ENCODE data around the gene CLEC20A.
A peak's percentile ranks its signal among the peaks of the same experiment; 100 is the strongest.

CLEC20A gene

DNA sequence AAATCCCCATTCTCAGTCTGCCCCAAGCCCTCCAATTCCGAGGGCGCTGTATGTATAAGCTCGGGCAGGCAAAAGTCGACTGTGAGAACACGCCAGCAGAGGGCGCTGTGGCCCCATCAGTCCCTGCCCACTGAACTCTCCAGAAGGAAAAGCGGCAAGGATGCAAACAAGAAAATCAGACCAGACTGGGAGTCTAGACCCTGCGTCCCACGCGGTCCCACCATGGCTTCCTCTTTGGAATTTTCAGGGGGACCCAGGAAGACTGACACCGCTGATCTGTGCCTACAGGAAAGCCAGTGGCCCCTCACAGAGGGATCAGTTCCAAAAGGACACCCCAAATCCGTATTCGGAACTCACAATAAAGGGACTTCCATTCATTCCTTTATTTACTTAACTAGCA, 35.6 kb upstream of the CLEC20A start:
- H3K4me3 ChIP-seq (ENCODE audit: low read depth, low read length), result no peak overlapping the region
- POLR2A ChIA-PET, result interaction anchor here (0.5 kb wide), 1 partner anchor 470 kb away, joined by 3 read pairs; no protein-coding TSS in a partner anchor
- CTCF ChIA-PET, result interaction anchor here (0.6 to 23.6 kb wide), 28 partner anchors 9 to 836 kb away, joined by 3 to 593 read pairs (median 5); no protein-coding TSS in a partner anchor
- TF ChIP-seq, protein P1, sequence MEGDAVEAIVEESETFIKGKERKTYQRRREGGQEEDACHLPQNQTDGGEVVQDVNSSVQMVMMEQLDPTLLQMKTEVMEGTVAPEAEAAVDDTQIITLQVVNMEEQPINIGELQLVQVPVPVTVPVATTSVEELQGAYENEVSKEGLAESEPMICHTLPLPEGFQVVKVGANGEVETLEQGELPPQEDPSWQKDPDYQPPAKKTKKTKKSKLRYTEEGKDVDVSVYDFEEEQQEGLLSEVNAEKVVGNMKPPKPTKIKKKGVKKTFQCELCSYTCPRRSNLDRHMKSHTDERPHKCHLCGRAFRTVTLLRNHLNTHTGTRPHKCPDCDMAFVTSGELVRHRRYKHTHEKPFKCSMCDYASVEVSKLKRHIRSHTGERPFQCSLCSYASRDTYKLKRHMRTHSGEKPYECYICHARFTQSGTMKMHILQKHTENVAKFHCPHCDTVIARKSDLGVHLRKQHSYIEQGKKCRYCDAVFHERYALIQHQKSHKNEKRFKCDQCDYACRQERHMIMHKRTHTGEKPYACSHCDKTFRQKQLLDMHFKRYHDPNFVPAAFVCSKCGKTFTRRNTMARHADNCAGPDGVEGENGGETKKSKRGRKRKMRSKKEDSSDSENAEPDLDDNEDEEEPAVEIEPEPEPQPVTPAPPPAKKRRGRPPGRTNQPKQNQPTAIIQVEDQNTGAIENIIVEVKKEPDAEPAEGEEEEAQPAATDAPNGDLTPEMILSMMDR (IDR thresholded peaks at IDR 0.05; ENCODE audit: insufficient read depth, low read length, missing control alignments), result peak; percentile 91
- no peak for DNase-seq (ENCODE audit: low read depth, low spot score)

DNA sequence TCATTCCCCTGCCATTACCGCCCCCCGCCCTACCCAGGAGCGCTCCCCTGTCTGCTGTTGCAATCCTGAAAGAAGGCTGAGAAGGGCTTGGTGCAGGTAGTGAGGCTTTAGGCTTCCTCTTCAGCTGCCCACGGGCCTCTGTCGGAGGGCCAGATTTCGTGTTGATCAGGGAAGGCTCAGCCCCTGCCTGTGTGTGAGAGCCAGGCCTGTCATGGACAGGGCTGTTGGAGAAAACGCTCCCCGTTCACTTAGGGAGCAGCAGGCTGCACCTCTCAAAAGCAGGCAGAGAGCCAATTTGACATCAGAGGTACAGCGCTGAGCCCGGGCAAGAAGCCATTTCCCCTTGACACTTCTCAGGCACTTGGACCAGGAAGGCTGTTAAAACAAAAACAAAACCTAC, 35.1 kb upstream of the CLEC20A start:
- CTCF ChIA-PET, result interaction anchor here (0.6 to 23.6 kb wide), 28 partner anchors 9 to 836 kb away, joined by 3 to 593 read pairs (median 4); no protein-coding TSS in a partner anchor
- DNase-seq (ENCODE audit: low read depth, low spot score), result no peak
- POLR2A ChIA-PET, result no interaction called here
- TF ChIP-seq, protein P1 (IDR thresholded peaks at IDR 0.05; ENCODE audit: insufficient read depth, low read length, missing control alignments), result no peak
- no peak overlapping the region for H3K4me3 ChIP-seq (ENCODE audit: low read depth, low read length)

GRCh38 chr1:178530502-178530901, 33.7 kb upstream of the CLEC20A start:
- ChIA-PET CTCF (interaction anchor here (0.9 to 23.6 kb wide), 22 partner anchors 10 to 697 kb away, joined by 3 to 593 read pairs (median 4); partner anchors contain the start of gene TEX35), POLR2A (no interaction called here)
- TF ChIP-seq, protein P1 (IDR thresholded peaks at IDR 0.05; ENCODE audit: insufficient read depth, low read length, missing control alignments), result no peak
- H3K4me3 ChIP-seq (ENCODE audit: low read depth, low read length), result no peak overlapping the region
- no peak for DNase-seq (ENCODE audit: low read depth, low spot score)

DNA sequence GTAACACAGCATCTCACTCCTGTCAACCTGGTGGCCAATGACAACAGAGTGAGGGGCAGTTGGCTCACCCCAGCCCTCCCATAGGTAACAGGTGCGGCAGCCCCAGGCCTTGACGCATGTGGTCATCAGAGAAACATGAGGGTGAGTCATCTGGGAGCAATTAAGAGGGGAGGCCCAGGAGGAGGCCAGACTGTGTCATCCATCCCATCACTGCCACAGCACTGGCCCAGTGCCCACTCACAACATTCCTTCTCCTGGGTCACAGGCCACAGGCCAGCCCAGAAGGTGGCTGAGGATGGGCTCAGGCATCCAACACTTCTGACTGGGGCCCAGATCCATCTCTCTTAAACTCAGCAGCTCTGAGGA, 33.3 kb upstream of the CLEC20A start:
- no peak for DNase-seq (ENCODE audit: low read depth, low spot score)
- POLR2A ChIA-PET, result no interaction called here
- CTCF ChIA-PET, result interaction anchor here (0.9 to 23.6 kb wide), 14 partner anchors 8 to 698 kb away, joined by 3 to 593 read pairs (median 4); partner anchors contain the start of gene TEX35
- no peak overlapping the region for H3K4me3 ChIP-seq (ENCODE audit: low read depth, low read length)
- TF ChIP-seq, protein P1 (IDR thresholded peaks at IDR 0.05; ENCODE audit: insufficient read depth, low read length, missing control alignments), result no peak

DNA sequence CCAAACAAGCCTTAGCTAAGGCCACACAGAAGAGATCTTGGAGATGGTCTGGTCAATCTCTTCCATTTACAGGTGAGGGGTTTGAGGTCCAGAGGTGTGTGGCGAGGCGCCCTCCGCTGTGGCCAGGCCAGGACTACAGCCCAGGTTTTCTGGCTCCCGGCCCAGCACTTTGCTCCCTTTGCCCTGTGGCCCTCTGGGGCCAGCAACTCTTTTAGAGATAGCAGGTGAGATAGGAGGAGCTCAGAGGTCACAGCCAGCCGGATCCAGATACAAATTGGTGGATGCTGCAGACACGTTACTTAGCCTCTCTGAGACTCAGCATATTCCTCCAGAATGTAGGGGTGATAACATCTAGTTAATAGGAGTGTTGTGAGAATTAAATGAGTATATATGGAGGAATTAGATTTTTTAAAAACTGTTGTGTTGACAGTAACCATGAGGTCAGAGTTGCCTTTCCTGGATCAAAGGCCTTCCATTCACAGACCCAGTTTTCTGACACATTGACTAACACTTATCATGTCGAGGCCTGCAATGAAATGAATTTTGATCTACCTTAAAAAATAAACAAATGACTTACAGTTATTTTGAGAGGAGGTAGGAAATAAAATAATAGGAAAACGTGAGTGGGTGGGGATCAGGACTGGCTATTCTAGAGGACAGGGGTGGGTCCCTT, 32.7 kb upstream of the CLEC20A start:
- no peak for DNase-seq (ENCODE audit: low read depth, low spot score)
- CTCF ChIA-PET, result interaction anchor here (0.6 to 23.6 kb wide), 12 partner anchors 9 to 563 kb away, joined by 3 to 593 read pairs (median 4); partner anchors contain the start of gene TEX35
- POLR2A ChIA-PET, result no interaction called here
- TF ChIP-seq, protein P1 (IDR thresholded peaks at IDR 0.05; ENCODE audit: insufficient read depth, low read length, missing control alignments), result no peak
- no peak overlapping the region for H3K4me3 ChIP-seq (ENCODE audit: low read depth, low read length)

DNA sequence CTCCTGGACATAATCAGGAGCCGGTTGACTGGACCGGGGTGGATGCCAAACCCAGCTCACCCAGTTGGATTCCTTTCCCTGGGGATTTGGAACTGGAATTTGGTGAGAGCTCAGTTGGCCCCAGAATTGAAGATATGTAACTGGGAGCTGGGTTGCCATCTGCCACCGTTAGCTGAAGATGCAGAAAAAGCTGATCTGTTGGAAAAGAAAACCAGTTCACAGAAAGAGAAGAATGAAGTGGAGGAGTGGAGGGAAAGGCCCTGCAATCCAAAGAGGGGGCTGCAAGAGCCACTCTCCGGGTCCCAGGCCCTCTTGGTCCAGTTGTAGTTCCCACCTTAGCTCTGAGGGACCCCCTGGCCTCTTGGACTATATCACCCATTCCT, 32.2 kb upstream of the CLEC20A start:
- TF ChIP-seq, protein P1 (IDR thresholded peaks at IDR 0.05; ENCODE audit: insufficient read depth, low read length, missing control alignments), result no peak
- no peak overlapping the region for H3K4me3 ChIP-seq (ENCODE audit: low read depth, low read length)
- no peak for DNase-seq (ENCODE audit: low read depth, low spot score)
- POLR2A ChIA-PET, result no interaction called here
- CTCF ChIA-PET, result interaction anchor here (0.6 to 23.6 kb wide), 9 partner anchors 7 to 475 kb away, joined by 3 to 593 read pairs (median 5); no protein-coding TSS in a partner anchor
